ENCODE results near the gene SLC13A4.

DNA sequence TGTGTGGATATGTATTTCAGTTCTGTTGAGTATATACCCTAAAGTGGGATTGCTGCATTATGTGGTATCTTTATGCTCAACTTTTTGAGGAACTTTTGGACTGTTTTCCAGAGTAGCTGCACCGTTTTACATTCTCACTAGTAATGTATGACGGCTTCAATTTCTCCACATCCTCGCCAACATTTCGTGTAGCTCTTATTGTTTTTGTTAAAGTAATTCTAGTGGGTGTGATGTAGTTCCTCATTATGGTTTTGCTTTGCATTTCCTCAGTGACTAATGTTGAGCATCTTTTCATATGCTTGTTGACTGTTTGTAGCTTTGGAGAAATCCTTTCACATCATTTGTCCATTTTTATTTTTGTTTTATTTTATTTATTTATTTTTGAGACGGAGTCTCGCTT lies 61.1 kb downstream of the SLC13A4 start:
- TF ChIP-seq, protein P1, sequence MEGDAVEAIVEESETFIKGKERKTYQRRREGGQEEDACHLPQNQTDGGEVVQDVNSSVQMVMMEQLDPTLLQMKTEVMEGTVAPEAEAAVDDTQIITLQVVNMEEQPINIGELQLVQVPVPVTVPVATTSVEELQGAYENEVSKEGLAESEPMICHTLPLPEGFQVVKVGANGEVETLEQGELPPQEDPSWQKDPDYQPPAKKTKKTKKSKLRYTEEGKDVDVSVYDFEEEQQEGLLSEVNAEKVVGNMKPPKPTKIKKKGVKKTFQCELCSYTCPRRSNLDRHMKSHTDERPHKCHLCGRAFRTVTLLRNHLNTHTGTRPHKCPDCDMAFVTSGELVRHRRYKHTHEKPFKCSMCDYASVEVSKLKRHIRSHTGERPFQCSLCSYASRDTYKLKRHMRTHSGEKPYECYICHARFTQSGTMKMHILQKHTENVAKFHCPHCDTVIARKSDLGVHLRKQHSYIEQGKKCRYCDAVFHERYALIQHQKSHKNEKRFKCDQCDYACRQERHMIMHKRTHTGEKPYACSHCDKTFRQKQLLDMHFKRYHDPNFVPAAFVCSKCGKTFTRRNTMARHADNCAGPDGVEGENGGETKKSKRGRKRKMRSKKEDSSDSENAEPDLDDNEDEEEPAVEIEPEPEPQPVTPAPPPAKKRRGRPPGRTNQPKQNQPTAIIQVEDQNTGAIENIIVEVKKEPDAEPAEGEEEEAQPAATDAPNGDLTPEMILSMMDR (IDR thresholded peaks at IDR 0.05) = no peak
- TF ChIP-seq POLR2AphosphoS5 (IDR thresholded peaks at IDR 0.05; ENCODE audit: low read depth, low read length) = no peak
